ENCODE measurements around the gene ZDHHC5. TPM values are rescaled to one million over a fixed set of nuclear protein-coding genes. Genes with fewer than 3 reads are reported as not detected.

The ZDHHC5 gene, protein sequence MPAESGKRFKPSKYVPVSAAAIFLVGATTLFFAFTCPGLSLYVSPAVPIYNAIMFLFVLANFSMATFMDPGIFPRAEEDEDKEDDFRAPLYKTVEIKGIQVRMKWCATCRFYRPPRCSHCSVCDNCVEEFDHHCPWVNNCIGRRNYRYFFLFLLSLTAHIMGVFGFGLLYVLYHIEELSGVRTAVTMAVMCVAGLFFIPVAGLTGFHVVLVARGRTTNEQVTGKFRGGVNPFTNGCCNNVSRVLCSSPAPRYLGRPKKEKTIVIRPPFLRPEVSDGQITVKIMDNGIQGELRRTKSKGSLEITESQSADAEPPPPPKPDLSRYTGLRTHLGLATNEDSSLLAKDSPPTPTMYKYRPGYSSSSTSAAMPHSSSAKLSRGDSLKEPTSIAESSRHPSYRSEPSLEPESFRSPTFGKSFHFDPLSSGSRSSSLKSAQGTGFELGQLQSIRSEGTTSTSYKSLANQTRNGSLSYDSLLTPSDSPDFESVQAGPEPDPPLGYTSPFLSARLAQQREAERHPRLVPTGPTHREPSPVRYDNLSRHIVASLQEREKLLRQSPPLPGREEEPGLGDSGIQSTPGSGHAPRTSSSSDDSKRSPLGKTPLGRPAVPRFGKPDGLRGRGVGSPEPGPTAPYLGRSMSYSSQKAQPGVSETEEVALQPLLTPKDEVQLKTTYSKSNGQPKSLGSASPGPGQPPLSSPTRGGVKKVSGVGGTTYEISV
- 10 to 100 TPM; 28.0 to 49.9 (median 33.4) TPM for total RNA-seq

DNA sequence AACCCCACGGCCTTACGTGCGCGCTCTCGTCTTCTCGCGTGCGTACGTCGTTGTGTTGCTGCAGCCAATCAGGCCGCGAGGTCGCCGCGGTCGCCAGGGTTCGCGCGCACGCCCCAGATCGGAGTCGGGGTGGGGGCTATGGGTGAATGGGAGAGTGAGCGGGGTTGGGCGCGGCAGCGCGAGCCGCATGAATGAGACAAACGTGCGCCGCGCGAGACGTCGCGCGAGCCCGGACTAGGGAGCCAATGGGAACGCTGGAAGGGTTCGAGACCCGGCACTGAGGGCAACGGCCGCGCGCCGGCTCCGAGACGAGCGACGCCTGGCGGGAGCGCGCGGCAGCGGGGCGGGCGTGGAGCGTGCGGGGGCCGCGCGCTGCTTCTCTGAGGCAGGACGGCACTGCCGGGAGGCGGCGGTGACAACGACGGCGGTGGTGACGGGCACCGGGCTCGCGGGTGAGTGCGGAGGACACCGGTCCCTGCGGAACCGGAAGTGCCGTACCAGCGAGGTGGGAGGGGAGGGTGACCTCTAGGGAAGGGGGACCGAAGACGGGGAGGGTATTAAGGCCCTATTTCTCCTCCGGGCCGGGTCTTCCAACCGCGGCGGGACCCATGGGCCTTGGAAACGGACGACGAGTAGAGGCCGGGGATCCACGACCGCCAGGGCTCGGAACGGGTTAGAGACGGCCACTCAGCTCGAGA, at the start of gene ZDHHC5:
Gene ZDHHC5, plus strand, starts transcription at position 379 of the 698 bp plus-strand sequence. CDS start 4,977 bp downstream, outside the sequence.
- TF ChIP-seq, protein P1, sequence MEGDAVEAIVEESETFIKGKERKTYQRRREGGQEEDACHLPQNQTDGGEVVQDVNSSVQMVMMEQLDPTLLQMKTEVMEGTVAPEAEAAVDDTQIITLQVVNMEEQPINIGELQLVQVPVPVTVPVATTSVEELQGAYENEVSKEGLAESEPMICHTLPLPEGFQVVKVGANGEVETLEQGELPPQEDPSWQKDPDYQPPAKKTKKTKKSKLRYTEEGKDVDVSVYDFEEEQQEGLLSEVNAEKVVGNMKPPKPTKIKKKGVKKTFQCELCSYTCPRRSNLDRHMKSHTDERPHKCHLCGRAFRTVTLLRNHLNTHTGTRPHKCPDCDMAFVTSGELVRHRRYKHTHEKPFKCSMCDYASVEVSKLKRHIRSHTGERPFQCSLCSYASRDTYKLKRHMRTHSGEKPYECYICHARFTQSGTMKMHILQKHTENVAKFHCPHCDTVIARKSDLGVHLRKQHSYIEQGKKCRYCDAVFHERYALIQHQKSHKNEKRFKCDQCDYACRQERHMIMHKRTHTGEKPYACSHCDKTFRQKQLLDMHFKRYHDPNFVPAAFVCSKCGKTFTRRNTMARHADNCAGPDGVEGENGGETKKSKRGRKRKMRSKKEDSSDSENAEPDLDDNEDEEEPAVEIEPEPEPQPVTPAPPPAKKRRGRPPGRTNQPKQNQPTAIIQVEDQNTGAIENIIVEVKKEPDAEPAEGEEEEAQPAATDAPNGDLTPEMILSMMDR (IDR thresholded peaks at IDR 0.05; ENCODE audit: low read depth): no peak

DNA sequence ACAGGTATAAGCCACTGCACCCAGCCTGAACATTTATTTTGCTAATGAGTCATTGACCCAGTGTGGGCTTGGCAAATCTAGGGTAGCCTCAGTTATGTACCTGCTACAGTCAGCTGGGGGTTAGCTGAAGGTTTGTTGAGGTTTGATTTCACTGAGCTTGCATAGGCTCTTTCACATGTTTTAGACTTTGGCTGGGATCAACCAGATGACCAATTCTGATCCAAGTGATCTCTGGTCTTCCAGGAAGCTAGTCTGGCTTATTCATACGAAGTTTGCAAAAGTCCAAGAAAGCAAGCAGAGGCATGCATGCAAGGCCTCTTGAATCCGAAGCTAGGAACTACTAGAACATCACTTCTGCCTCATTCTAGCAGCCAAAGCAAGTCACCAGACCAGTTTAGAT, 49.5 kb upstream of the ZDHHC5 start:
- TF ChIP-seq, protein P1 (IDR thresholded peaks at IDR 0.05; ENCODE audit: low read depth): no peak

DNA sequence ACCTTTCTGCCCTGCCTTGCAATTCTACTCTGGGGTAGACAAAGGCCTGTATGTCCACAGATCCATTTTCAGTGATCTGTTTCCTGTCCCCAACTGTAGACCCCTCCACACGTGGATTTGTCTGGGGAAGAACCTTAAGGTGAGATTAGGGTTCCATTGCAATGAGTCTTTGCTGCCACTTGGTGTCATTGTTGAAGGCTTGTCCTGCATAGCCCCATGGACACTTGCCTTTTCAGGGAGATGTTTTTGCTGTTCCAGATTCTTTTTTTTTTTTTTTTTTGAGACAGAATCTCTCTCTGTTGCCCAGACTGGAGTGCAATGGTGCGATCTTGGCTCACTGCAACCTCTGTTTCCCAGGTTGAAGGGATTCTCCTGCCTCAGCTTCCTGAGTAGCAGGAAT, 48.6 kb upstream of the ZDHHC5 start:
- TF ChIP-seq, protein P1 (IDR thresholded peaks at IDR 0.05; ENCODE audit: low read depth): no peak

DNA sequence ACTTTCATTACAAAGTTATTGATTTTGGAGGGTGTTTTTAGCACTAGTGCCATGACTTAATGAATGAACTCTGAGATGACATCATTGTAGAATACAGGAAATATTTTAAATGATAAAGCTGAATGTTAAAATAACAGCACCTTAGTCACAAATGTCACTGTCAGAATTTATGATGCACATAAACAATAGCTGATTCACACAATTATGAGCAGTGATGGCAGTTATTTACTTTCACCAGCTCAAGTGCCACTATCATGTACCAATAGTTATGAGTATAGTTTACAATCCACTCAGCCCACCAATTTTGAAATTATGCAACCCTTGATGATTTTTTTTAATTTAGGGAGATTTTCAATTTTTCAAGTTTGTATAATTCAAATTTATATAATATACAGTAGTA, 47.4 kb upstream of the ZDHHC5 start:
- TF ChIP-seq, protein P1 (IDR thresholded peaks at IDR 0.05; ENCODE audit: low read depth): no peak

DNA sequence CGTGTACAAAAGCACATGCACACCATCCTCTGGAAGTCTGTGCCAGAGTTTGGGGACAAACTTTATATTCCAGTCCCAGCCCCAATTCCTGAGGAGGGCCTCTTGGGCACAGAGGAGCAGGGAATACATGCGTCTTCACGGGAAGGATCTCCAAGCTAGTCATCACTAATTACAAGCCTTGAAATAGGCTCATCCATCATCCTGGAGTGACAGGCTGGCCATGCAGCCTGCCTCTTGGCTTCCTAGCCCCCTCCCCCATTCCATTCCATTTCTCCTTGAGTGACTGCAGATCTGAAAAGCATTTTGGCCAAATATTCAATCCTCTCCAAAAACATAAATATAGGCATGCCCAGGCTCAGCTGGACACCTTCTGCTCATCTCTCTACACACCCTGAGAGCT, 45.7 kb upstream of the ZDHHC5 start:
- TF ChIP-seq, protein P1 (IDR thresholded peaks at IDR 0.05; ENCODE audit: low read depth): no peak

DNA sequence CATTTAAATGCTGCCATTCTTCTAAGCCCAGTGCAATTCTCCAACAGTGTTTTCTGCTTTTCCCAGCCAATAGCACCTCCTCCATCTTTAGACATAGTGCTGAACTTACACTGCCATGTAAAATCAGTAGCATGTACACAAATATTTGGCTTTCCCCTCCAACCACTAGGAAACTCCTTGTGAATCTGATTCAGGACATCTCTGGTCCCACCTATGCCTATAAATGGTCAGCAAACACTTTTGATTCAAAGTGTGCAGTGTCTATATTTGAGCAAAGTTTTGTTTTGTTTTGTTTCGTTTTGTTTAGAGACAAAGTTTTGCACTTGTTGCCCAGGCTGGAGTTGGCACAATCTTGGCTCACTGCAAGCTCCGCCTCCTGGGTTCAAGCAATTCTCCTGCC, 43.0 kb upstream of the ZDHHC5 start:
- TF ChIP-seq, protein P1 (IDR thresholded peaks at IDR 0.05; ENCODE audit: low read depth): no peak

DNA sequence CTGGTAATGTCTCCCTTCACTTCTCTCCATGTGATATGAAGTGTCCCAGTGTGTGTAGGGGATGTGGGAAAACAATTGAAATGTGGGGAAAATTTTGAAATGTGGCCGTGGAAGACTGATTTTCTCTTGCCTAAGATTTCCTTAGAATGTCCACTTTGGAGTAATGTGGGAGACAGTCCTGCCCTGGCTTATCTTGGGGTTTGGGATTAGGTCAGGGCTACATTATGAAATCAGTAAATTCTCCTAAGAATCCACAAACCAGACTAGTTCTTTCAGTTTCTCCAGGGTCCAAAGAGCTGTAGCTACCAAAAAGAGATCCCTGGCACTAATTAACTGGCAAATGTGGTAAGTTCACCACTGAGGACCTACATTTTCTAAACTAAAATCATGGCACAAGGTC, 41.0 kb upstream of the ZDHHC5 start:
- TF ChIP-seq, protein P1 (IDR thresholded peaks at IDR 0.05; ENCODE audit: low read depth): no peak
